GM10248 (cell line): ENCODE measurements around the gene NSUN2.
"Not testable (repeated sequence)": the region's sequence is repeated elsewhere in the genome, so short reads cannot be mapped to it uniquely, and the experiment has no call there.

Experiments
- CTCF ChIA-PET: fragments of 300-600 bp; sonication (Branson Sonifier 250); formaldehyde crosslinking; extraction: SDS; loops from one replicate; lab custom pipeline; 2021; ENCODE audit warnings: antibody characterized with exemption; lab: Yijun Ruan, JAX
- POLR2A ChIA-PET: fragments of 350-650 bp; sonication (Branson Sonifier 250); formaldehyde crosslinking; extraction: SDS; loops from one replicate; lab custom pipeline; 2020; ENCODE audit warnings: antibody characterized with exemption; lab: Yijun Ruan, JAX
- DNase-seq: peaks from one replicate; pipeline ENCODE4 v3.0.0; 2012; ENCODE audit errors: extremely low spot score
- CTCF ChIP-seq: IDR thresholded peaks from 2 replicates; pipeline ENCODE4 v1.5.1; 2012; ENCODE audit warnings: mild to moderate bottlenecking, low read depth; ENCODE audit errors: extremely low read depth, missing control alignments, control extremely low read depth

The NSUN2 gene

GRCh38 chr5:6649681-6650080 lies 16.8 kb upstream of the NSUN2 start:
- no peak for DNase-seq
- ChIA-PET CTCF (no interaction called here), POLR2A (no interaction called here)
- TF ChIP-seq CTCF = no peak

GRCh38 chr5:6649186-6649585 lies 16.3 kb upstream of the NSUN2 start:
- ChIA-PET CTCF (no interaction called here), POLR2A (no interaction called here)
- no peak for DNase-seq
- no peak for TF ChIP-seq CTCF

- DNase-seq, POLR2A ChIA-PET: not testable (repeated sequence)
- CTCF ChIA-PET = interaction anchor here (1.2 kb wide), 1 partner anchor 15 kb away, joined by 3 read pairs; no protein-coding TSS in a partner anchor
Measured at GRCh38 chr5:6645571-6646362, 12.9 kb upstream of the NSUN2 start.

GRCh38 chr5:6644794-6645241 lies 12.0 kb upstream of the NSUN2 start:
- no peak for TF ChIP-seq CTCF
- POLR2A ChIA-PET = no interaction called here
- no peak for DNase-seq
- CTCF ChIA-PET = no interaction called here

GRCh38 chr5:6642655-6643054 lies 9.8 kb upstream of the NSUN2 start:
- no peak for TF ChIP-seq CTCF
- ChIA-PET POLR2A (no interaction called here), CTCF (interaction anchor here (1.0 to 1.7 kb wide), 5 partner anchors 9 to 92 kb away, joined by 3 to 6 read pairs (median 4); partner anchors contain the start of gene NSUN2)
- no peak for DNase-seq

- POLR2A ChIA-PET = no interaction called here
- TF ChIP-seq CTCF = no peak
- CTCF ChIA-PET = no interaction called here
- DNase-seq = no peak
Measured at GRCh38 chr5:6638236-6638635, 5.4 kb upstream of the NSUN2 start.

- ChIA-PET CTCF (interaction anchor here (1.4 kb wide), 1 partner anchor 14 kb away, joined by 5 read pairs; no protein-coding TSS in a partner anchor), POLR2A (no interaction called here)
- DNase-seq = no peak
- no peak for TF ChIP-seq CTCF
Measured at GRCh38 chr5:6637590-6637989, 4.7 kb upstream of the NSUN2 start.
